Smooth muscle cell of trachea (primary cell): Measurements from ENCODE around the gene ARSA. TPM values are rescaled to one million over a fixed set of nuclear protein-coding genes. Genes with fewer than 3 reads are reported as not detected.

ENCODE experiments used
- total RNA-seq: library from RNA; depleted of rRNA; stranded (reverse); fragments of >200 nt; gene quantifications from 2 replicates; pipeline ENCODE4 v1.2.1, GENCODE V29; 2014

Gene ARSA
- 17.7 and 51.1 TPM in 2 replicates for total RNA-seq

GRCh38 chr22:50627642-50628542 is at the start of gene ARSA:
Gene ARSA (minus strand): TSS chr22:50628152. CDS start chr22:50627779, 373 bp downstream.

DNA sequence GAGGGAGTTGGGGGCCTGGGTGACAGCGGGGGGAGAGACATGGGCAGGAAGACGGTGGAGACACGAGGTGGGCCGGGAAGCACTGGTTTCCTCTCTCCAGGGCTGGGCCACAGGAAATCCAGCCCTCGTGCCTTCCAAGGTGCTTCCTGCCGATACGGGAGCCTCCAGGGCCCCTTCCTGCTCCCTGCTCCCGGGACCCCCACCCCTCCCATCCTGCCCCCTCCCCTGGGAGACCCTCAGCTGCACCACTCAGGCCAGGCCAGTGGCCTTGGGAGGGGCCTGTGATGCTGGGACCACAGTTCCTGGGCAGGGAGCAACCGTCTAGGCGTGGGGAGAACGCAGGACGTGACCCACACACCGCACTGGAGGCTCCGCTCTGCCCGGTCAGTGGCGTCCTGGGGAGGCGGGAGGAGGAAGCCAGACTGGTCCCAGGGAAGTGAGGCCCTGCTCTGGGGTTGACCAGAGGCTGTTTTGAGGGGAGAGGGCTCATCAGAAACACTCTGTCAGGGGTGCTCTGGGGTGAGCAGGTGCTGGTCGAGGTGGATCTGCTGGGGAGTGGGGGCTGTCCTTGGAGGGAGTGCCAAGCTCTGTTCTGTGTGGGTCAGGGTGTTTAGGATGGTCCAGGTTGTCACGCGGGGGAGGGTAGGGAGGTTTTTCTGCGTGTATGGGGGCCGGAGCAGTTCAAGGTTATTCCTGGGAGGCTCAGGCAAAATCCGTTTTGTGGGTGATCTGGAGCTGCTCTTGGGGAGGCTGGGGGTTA is 44.7 kb upstream of the ARSA start, which contains the start of gene SHANK3:
SHANK3 (plus strand) TSS at position 353 of the 760 bp plus-strand sequence.

DNA sequence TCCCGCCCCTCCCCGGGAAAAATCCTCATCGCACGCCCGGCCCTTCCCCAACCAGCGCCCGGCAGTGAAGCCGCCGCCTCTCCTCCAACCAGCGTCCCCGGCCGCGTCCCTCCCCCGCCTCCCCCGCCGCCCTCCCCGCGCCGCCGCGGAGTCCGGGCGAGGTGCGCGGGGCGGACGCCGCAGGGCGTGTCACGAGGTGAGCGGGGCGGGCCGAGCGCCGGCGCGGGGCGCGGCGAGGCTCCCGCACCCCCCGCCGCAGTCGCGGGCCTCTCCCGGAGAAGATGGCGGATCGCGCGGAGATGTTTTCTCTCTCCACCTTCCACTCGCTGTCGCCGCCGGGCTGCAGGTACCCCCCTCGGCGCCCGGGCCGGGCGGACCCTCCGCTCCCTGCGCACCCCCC is 27.4 kb downstream of the ARSA start, which contains the start of gene MAPK8IP2:
MAPK8IP2 (plus strand) TSS at position 256 of the 400 bp plus-strand sequence; CDS start at position 282, 26 bp downstream.

GRCh38 chr22:50582493-50583293 is 45.3 kb downstream of the ARSA start, which contains the start of gene CHKB:
Gene CHKB (minus strand): TSS chr22:50582849. CDS start chr22:50582781, 68 bp downstream.

GRCh38 chr22:50577987-50578775 is 49.8 kb downstream of the ARSA start, which contains the start of gene CPT1B:
Gene CPT1B (minus strand): TSS chr22:50578427. CDS start chr22:50577915, 512 bp downstream.

Other genes starting within 250 kb of the ARSA start
- 61.8 and 123 TPM in 2 replicates for gene SBF1, start 153.1 kb downstream of the ARSA start, total RNA-seq
- 0.87 and 2.3 TPM in 2 replicates for gene ADM2, start 146.6 kb downstream of the ARSA start, total RNA-seq
- gene MIOX, start 141.3 kb downstream of the ARSA start, total RNA-seq, result 0.15 TPM in 1 of 2 replicates, not detected in the other
- gene LMF2, start 120.5 kb downstream of the ARSA start, total RNA-seq, result 57.9 and 68.3 TPM in 2 replicates
- gene NCAPH2, start 119.9 kb downstream of the ARSA start, total RNA-seq, result 29.3 and 46.0 TPM in 2 replicates
- 4.1 and 4.6 TPM in 2 replicates for gene SCO2, start 102.6 kb downstream of the ARSA start, total RNA-seq
- gene TYMP, start 98.1 kb downstream of the ARSA start, total RNA-seq, result 20.4 and 45.8 TPM in 2 replicates
- gene KLHDC7B, start 82.3 kb downstream of the ARSA start, total RNA-seq, result 0.15 and 0.33 TPM in 2 replicates
- not detected in 2 replicates for gene SYCE3, start 65.2 kb downstream of the ARSA start, total RNA-seq
- gene CPT1B, start 49.7 kb downstream of the ARSA start, total RNA-seq, result 3.6 and 3.8 TPM in 2 replicates
- gene CHKB, start 45.3 kb downstream of the ARSA start, total RNA-seq, result 29.4 and 33.9 TPM in 2 replicates
- gene MAPK8IP2, start 27.4 kb downstream of the ARSA start, total RNA-seq, result 0.29 and 0.50 TPM in 2 replicates
- gene SHANK3, start 44.7 kb upstream of the ARSA start, total RNA-seq, result 0.29 and 1.5 TPM in 2 replicates
- gene ACR, start 110.1 kb upstream of the ARSA start, total RNA-seq, result not detected in 2 replicates
- gene RABL2B, start 155.5 kb upstream of the ARSA start, total RNA-seq, result 11.1 and 14.1 TPM in 2 replicates